Urothelium cell line (cell line): ENCODE data around the gene OR9Q2.
"Not testable (repeated sequence)": the region's sequence is repeated elsewhere in the genome, so short reads cannot be mapped to it uniquely, and the experiment has no call there.

ENCODE experiments used
- DNase-seq: peaks from one replicate; pipeline ENCODE4 v3.0.0; 2011; ENCODE audit warnings: low spot score, mixed read lengths
- FAIRE-seq: peaks from 2 replicates; lab custom pipeline; 2011; peaks lifted over from hg19 to GRCh38; lab: Jason Lieb, UNC

The OR9Q2 gene, protein sequence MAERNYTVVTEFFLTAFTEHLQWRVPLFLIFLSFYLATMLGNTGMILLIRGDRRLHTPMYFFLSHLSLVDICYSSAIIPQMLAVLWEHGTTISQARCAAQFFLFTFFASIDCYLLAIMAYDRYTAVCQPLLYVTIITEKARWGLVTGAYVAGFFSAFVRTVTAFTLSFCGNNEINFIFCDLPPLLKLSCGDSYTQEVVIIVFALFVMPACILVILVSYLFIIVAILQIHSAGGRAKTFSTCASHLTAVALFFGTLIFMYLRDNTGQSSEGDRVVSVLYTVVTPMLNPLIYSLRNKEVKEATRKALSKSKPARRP

DNA sequence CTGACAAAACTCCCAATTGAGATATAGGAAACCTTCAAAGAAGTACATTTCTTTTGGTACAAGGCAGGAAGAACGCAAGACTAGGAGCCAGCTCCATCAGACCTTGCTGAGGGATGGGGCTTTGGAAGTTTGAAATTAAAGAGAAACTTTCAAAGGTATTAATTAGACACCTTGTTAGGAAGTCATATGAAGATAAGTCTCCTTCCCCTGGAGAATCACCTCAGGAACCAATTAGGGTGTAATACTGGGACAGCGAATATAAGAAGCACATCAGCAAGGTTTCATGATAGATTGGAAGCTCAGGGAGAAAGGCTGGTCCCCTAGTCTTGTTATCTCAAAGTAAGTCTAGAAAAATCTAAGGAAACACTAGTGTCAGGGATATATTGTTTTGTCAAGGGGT is at the start of gene OR9Q2:
Gene OR9Q2, plus strand, starts transcription at position 301 of the 400 bp plus-strand sequence. CDS start 1,421 bp downstream, outside the sequence.
- FAIRE-seq (no peak), DNase-seq (no peak)

DNA sequence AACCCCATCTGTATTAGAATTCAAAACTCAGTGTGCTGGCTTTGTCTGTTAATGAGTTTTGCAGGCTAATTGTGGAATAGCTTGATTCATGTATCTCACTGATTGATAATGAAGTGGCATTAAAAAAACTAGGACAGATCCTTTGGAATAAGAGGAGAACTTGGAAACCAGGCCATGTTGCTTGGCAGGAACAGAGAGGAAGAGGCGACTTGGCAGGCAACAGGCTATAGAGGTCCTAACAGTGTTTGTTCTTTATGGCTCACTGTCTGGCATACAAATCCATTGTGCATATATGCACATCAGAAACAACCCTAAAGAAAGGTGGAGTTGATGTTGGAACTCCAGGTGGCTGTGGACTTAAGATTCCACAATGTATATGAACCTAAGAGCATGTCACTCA is 46.1 kb upstream of the OR9Q2 start:
- FAIRE-seq (no peak), DNase-seq (no peak)

DNA sequence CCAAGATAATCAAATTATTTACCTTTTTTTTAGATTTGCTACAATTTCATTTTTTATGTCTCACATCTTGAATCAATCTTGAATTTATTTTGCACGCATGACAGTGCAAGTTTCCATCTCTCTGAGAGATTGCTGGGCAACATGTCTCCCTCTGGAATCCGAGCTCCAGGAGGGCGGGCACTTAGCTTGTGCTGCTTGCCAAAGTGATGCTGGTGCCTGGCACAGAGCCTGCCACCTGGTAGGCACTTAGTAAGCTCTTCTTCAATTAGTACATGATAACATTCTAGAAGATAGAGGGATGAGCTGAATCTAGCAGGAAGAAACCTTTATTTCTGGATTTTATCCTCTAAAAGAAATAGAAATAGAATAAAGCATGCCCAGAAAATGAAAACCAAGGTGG is 36.1 kb upstream of the OR9Q2 start:
- DNase-seq (no peak), FAIRE-seq (no peak)

DNA sequence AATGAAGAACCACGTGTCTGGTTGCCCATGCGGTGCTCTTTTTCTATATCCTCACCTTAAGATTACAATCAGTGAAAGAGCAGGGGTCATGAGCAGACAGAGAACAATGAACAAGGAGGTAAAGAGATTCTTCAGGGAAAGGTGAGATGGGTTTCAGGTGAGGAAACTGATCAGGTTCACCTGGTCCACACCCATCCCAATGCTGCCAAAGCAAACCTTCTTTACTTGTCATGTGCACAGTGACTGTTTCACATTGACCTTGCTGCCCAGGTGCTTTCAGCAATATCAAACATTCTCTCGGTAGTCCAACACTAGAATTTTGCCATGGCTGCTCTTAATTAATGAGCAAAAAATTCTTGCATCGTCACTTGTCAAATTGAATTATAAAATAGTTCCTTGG is 24.5 kb upstream of the OR9Q2 start:
- no peak for FAIRE-seq
- DNase-seq: no peak

DNA sequence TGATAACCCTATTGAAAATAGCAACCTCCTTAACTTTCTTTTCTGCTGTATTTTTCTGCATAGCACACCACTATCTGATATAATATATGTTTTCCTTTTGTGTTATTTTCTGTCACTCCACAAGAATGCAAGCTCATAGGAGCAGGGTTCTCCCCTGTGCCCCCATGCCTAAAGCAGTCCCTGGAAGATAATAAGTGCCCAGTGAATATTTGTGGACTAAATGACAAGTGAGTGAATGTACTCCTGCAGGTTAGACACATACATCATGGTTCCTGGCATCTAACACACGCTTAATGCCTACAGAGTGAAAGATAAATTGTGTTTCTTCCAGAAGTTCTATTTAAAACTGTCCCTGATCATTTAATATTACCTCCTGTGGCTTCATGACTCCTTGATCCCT is 23.9 kb upstream of the OR9Q2 start:
- DNase-seq: no peak
- FAIRE-seq: no peak

DNA sequence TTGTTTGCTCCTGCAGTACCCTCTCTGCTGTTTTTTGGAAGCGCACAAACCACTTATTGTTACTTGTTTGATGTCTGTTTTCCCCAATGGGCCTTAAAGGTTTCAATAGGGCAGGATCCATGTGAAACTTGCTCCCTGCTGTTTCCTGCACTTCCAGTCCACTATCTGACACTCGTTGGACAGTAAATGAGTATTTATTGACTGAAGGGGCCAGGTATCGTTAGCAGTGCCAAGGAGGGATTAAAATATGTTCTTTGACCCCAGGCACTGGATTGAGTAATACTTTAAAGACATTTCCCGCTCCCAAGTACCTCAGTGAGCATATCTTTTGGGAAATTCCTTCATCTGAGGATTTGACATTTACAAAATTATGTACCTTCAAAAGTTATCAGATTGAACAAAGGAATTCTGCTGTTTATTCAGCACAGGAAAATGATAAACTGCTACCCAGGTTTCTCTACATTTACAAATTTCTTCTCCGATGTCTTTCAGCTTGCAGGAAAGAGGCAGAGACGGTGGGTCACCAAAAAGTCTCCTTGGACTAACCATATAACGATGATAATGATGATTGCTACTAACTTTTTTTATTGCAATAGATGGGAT is 23.3 kb upstream of the OR9Q2 start:
- no peak for FAIRE-seq
- no peak for DNase-seq

DNA sequence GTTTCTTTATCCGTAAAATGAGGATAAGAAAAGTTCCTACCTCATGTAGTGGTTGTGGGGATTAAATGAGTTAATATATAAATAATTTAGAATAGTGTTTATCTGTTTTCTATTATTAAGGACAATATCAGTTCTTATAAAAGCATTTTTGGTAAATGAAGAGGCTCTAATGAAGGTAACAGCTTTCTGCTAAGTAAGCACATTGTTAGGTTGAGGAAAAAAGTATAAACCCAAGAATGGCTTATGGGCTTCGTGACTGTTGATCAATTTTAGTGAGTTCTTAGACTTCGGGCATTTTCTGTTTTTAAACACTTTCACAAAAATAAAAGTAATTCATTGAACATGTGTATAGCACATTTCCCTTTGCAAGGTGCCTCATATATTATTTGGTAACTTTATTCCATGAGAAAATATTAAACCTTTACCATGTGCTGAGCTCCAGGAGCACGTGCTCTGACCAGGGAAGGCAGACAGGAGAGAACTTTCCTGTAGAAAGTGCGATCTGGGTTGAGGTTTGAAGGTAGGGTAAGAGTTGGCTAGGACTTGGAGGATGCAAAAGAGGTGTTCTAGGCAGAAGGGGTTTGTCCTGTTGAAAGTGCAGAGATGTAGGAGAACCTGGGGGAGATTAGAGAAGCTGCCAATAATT is 11.3 kb upstream of the OR9Q2 start:
- DNase-seq: no peak
- no peak for FAIRE-seq

DNA sequence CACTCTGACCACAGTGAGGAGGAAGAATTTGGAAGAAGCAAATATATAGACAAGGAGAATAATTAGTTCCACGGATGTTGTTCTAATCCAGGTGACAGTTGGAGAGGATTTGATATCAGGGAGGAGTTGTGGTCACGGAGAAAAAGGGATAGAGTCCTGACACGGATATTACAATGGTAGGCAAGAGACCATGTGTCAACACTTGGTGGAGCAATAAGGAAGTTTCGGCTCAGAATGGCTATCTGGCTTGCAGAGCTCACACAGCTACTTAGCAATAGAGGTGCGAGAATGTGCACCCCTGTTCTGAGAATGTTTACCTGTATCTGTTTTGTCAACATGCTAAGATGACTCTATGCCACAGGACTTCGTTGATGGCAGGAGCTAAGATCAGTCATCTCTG is 10.4 kb upstream of the OR9Q2 start:
- DNase-seq: no peak
- no peak for FAIRE-seq

DNA sequence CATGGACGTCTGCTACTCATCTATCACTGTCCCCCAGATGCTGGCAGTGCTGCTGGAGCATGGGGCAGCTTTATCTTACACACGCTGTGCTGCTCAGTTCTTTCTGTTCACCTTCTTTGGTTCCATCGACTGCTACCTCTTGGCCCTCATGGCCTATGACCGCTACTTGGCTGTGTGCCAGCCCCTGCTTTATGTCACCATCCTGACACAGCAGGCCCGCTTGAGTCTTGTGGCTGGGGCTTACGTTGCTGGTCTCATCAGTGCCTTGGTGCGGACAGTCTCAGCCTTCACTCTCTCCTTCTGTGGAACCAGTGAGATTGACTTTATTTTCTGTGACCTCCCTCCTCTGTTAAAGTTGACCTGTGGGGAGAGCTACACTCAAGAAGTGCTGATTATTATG is 9.2 kb upstream of the OR9Q2 start:
- DNase-seq (no peak), FAIRE-seq (no peak)

DNA sequence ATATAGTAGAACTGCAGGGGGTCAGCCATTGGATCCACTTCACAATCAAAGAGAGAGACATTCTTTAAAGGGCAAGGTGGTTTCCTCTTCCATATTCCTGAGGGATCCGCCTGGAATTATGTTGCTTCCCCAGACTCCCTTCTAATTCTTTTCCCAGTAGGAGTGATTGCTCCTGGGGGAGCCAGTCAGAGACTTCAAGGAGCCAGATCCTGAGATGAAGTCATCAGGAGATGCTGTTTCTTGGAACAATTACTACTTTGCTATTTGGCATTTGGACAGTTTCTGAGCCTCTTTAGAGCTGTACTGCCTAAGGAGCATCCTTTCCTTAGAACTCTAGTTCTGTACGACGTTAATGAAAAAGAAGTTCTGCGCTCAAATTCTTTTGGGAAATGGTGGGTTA is 1.9 kb upstream of the OR9Q2 start:
- FAIRE-seq: no peak
- no peak for DNase-seq

DNA sequence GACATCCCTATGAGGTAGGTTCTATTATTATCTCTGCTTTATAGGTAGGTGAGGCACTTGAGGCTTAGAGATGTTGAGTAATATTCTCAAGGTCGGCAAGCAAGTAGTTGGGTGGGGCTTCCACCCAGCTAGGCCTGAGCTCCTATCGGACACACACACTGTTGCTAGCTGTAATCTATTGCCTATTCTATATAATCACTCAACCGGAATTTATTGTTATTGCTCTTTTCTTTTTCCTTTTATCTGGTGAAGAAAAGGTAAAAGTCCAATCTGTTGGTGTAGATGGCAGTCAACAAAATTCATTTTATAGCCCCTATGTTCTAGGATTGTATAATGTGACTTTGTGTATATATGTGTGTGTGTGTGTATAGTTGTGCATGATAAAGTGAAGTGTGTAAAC is 3.4 kb downstream of the OR9Q2 start:
- DNase-seq (no peak), FAIRE-seq (no peak)

DNA sequence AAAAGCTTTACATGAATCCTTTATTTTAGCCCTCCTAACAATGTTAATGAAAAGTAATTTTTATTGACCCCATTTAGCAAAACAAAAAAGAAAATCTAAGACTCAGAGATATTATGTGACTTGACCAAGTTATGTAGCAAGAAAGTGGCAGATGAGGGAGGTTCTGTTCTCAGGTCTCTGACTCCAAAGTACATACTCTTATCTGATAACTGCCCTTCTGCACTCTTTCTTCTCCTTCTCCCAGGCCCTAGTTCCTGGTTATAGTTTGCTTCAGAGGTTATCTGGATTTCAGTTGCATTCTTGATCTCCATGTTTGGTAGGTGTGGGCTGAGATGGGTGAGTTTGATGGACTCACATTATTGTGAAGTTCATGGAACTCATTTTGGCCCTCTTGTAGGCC is 4.5 kb downstream of the OR9Q2 start:
- no peak for FAIRE-seq
- no peak for DNase-seq

DNA sequence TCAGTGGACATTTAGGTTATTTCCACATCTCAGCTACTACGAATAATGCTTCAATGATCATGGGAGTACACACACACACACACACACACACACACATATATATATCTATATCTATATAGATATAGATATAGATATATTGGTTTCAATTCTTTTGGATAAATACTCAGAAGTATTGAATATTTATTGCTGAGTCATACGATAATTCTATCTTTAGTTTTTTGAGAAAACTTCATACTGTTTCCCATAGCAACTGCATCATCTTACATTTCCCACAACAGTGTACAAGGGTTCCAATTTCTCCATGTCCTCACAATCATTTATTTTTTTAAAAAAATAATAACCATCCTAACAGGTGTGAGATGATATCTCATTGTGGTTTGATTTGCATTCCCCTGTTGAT is 7.1 kb downstream of the OR9Q2 start:
- DNase-seq (no peak), FAIRE-seq (no peak)

DNA sequence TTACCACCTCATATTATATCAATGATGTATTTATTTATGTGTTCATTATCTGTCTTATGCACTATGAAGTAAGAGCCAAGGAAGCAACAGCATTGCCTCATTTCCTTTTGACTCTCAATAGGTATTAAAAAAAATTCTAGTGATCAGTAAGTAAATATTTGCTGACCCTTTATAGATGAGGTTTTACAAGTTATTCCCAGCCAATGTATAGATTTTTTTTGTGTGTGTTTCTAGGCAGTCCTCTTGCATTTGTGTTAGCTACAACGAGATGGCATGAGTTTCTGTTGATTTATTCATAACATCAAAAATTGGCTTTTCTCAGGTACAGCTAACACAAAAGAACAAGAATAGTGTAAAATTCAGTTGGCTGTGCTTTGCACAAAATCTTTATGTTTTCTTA is 10.4 kb downstream of the OR9Q2 start:
- FAIRE-seq: no peak

DNA sequence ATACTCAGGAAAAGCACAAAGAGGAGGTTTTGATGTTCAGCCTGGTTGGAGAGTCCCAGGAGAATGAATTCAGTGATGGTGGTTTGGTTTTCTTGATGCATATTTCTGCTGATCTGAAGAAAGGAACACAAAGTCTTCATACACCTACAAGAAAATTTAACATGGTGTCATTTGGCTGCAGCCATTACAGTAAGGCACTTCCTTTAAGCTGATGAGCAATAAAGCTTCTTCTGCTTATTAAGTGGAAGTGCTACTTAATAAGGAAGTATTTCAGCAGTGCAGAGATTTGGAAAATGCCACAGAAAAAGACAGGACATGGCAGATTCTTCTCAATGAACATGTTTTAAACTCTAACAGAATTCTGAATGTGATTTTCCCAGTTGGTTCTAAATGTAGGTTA is 15.2 kb downstream of the OR9Q2 start, which contains the start of gene OR1S2:
Gene OR1S2, minus strand, starts transcription at position 101 of the 400 bp plus-strand sequence. Its CDS starts 0 bp downstream, at position 101.
- DNase-seq: no peak
- FAIRE-seq: no peak

More for the DNA sequence above, 10.4 kb downstream of the OR9Q2 start:
- no peak for DNase-seq

DNA sequence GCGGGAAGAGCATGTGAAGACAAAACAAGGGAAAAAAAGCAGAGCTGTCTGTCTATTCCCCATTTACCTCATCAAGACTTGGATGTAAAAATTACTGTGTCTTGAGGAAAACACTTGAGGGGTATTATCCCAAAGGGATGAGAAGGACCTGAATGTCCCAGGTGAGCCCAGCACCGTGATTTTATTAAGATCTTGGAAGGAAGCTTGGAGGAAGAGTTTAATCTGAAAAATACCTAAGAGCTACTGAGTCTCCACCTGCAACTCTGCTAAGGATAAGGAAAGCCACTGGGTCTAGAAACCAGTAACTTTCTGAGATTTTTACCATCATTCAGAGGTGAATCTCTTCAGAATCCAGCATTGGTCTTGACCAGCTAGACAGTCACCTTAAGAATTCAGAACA is 23.6 kb downstream of the OR9Q2 start, which contains the start of gene OR1S1:
Gene OR1S1, plus strand, starts transcription at position 301 of the 400 bp plus-strand sequence.
- FAIRE-seq, DNase-seq: not testable (repeated sequence)

DNA sequence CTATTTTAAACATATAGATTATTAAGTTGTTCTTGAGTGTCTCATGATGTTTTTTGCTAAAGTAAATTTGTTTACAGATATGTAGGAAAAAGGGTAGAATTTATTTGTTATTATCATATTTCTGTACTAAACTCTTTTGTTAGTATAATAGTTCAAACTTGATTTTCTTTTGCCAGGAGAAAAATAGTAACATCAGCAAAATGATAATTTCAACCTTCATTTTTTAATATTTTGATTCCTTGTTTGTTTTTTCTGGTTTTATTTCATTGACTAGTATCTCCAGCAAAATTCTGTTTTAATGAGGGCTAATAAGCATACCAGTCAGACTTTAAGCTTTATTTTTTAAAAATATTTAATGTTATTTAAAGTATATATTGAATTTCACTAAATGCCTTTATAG is 27.6 kb downstream of the OR9Q2 start:
- FAIRE-seq (no peak), DNase-seq (no peak)

DNA sequence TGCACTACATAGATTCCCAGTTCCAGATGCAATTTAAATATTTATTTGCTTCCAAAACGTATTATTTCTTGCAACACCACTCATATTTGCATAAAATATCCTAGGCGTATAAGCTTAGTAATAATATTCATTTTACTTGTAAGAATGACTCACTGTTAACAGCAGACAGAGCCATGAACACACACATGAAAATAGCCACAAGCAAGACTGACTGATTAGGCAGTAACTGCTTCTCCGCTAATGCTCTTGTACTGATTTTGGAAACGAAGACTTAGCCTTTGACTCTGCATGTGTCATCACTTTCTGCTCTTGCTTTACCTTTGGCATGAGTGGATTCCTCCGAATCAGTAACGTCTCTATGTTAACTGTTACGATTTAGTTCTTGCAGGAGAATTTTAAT is 33.9 kb downstream of the OR9Q2 start:
- no peak for FAIRE-seq

DNA sequence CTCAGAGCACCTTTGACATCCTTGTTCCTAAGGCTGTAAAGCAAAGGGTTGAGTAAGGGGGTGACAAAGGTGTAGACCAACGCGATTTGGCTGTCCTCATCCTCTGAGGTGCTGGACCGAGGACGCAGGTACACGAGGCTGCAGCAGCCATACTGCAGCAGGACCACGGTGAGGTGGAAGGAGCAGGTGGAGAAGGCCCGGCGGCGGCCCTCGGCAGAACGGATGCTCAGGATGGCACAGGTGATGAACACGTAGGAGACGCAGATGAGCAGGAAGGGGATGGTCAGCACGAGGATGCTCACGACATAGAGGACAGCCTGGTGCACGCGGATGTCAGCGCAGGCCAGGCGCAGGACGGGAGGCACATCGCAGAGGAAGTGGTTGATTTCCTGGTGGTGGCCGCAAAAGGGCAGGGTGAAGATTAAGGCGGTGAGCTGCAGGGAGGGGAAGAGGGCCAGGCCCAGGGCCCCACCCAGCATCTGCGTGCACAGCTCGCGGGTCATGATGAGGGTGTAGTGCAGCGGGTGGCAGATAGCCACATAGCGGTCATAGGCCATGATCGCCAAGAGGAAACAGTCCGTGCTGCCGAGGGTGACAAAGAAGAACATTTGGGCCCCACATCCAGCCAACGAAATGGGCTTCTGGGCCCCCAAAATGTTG is 39.2 kb downstream of the OR9Q2 start:
- DNase-seq: no peak

More for the DNA sequence above, 33.9 kb downstream of the OR9Q2 start:
- no peak for DNase-seq

More for the DNA sequence above, 39.2 kb downstream of the OR9Q2 start:
- FAIRE-seq: peak; percentile 48
